Panc1 (cell line): Measurements from ENCODE around the gene KLHL26.

Source experiments
- POLR2AphosphoS5 ChIP-seq: IDR thresholded peaks from 2 replicates; pipeline ENCODE4 v1.6.1; 2012; ENCODE audit warnings: mild to moderate bottlenecking, low read depth, low read length, moderate library complexity
- TF ChIP-seq, protein P1 (sequence below): fragments of 450-650 bp; IDR thresholded peaks from 2 replicates; pipeline ENCODE4 v1.5.1; 2017; ENCODE audit warnings: mild to moderate bottlenecking

- TF ChIP-seq, protein P1, sequence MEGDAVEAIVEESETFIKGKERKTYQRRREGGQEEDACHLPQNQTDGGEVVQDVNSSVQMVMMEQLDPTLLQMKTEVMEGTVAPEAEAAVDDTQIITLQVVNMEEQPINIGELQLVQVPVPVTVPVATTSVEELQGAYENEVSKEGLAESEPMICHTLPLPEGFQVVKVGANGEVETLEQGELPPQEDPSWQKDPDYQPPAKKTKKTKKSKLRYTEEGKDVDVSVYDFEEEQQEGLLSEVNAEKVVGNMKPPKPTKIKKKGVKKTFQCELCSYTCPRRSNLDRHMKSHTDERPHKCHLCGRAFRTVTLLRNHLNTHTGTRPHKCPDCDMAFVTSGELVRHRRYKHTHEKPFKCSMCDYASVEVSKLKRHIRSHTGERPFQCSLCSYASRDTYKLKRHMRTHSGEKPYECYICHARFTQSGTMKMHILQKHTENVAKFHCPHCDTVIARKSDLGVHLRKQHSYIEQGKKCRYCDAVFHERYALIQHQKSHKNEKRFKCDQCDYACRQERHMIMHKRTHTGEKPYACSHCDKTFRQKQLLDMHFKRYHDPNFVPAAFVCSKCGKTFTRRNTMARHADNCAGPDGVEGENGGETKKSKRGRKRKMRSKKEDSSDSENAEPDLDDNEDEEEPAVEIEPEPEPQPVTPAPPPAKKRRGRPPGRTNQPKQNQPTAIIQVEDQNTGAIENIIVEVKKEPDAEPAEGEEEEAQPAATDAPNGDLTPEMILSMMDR: no peak
- no peak for TF ChIP-seq POLR2AphosphoS5
These were observed 37.8 kb downstream of the KLHL26 start for GRCh38 chr19:18674616-18675015.
